B cell (primary cell): ENCODE data around the gene GLT1D1.

ENCODE experiments used
- CTCF ChIP-seq: fragments of 200-600 bp; IDR thresholded peaks from one replicate; pipeline ENCODE4 v1.8.0; 2022; ENCODE audit warnings: antibody characterized with exemption, mild to moderate bottlenecking
- EZH2 ChIP-seq: IDR thresholded peaks from 2 replicates; pipeline ENCODE4 v1.6.1; 2012; ENCODE audit warnings: borderline replicate concordance, low read depth, mild to moderate bottlenecking, moderate library complexity, low read length; ENCODE audit not compliant: insufficient read depth, poor library complexity, severe bottlenecking

- TF ChIP-seq CTCF = no peak
- no peak for TF ChIP-seq EZH2
These were observed 79.8 kb downstream of the GLT1D1 start for GRCh38 chr12:128933039-128933438.
